T-helper 9 cell (primary cell): ENCODE results near the gene SPATA2L.
"Not testable (repeated sequence)": the region's sequence is repeated elsewhere in the genome, so short reads cannot be mapped to it uniquely, and the experiment has no call there.

ENCODE experiments used
- DNase-seq: peaks from one replicate; pipeline ENCODE4 v3.0.0-alpha.2; 2020

The SPATA2L gene

GRCh38 chr16:89706518-89707260 lies 5.2 kb upstream of the SPATA2L start:
- no peak for DNase-seq

GRCh38 chr16:89705006-89705405 lies 3.5 kb upstream of the SPATA2L start:
- no peak for DNase-seq

GRCh38 chr16:89704281-89704680 lies 2.8 kb upstream of the SPATA2L start:
- DNase-seq = no peak

- peak; percentile 50 for DNase-seq
These were observed 668 bp downstream of the SPATA2L start for GRCh38 chr16:89700649-89701424.

- peak; percentile 96 for DNase-seq
These were observed 1.3 kb downstream of the SPATA2L start for GRCh38 chr16:89700100-89700648.

GRCh38 chr16:89699629-89700099 lies 1.8 kb downstream of the SPATA2L start:
- DNase-seq = not testable (repeated sequence)

GRCh38 chr16:89698717-89699116 lies 2.8 kb downstream of the SPATA2L start:
- not testable (repeated sequence) for DNase-seq

GRCh38 chr16:89697616-89698331 lies 3.7 kb downstream of the SPATA2L start:
- no peak for DNase-seq

- DNase-seq = no peak
These were observed 4.3 kb downstream of the SPATA2L start for GRCh38 chr16:89697161-89697615.

GRCh38 chr16:89696670-89697128 lies 4.8 kb downstream of the SPATA2L start:
- no peak for DNase-seq

GRCh38 chr16:89695875-89696669 lies 5.4 kb downstream of the SPATA2L start:
- DNase-seq = no peak

- DNase-seq = no peak
These were observed 6.2 kb downstream of the SPATA2L start for GRCh38 chr16:89695086-89695874.

GRCh38 chr16:89694784-89695085 lies 6.8 kb downstream of the SPATA2L start:
- DNase-seq = not testable (repeated sequence)

GRCh38 chr16:89693931-89694783 lies 7.3 kb downstream of the SPATA2L start:
- DNase-seq = no peak

GRCh38 chr16:89693289-89693731 lies 8.2 kb downstream of the SPATA2L start:
- no peak for DNase-seq

GRCh38 chr16:89691986-89692569 lies 9.4 kb downstream of the SPATA2L start:
- no peak for DNase-seq

- no peak for DNase-seq
These were observed 10.1 kb downstream of the SPATA2L start for GRCh38 chr16:89691231-89691985.

GRCh38 chr16:89690392-89690901 lies 11.1 kb downstream of the SPATA2L start:
- DNase-seq = no peak

- not testable (repeated sequence) for DNase-seq
These were observed 11.9 kb downstream of the SPATA2L start for GRCh38 chr16:89689621-89690020.
